ENCODE data around the gene SLC2A14.
"Not testable (repeated sequence)": the region's sequence is repeated elsewhere in the genome, so short reads cannot be mapped to it uniquely, and the experiment has no call there.

SLC2A14 gene

DNA sequence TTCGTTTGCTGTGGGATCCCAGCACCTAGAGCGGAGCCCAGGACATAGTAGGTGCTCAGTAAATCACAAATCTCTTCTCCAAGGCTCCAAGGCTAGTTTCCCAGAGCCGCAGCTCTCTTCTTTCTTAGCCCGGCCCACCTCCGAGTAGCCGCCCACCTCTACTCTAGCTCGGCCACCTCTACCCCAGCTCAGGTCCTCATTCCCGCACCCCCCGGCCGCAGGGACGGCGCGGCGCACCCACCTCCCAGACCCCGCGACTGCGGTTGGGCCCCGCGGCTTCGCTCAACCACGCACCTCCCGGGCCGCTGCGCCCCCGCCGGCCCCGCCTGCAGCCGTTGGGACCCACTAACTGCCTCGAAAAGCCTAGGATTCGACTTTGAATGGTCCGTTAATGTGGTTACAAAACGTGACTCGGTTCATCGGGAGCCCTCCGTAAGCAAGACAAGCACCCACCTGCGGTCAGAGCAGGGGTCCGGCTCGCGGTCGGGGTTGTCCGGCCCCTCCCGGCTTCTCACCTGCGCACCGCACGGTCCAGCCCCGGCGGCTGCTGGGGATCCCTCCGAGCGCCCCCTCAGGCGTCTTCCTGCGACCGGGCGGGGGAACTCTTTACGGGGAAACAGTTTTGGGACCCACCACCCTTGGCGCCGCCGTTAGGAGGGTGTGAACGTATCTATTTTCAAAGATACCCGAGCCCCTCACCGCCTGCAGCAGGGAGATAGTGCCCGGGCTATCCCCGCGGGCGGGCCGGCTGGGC, at the start of gene SLC2A14:
Gene SLC2A14 (minus strand): TSS at position 350 of the 754 bp plus-strand sequence. CDS start 3,035 bp downstream, outside the sequence.
- peak; percentile 58 for DNase-seq (ENCODE audit: low read depth)

- not testable (repeated sequence) for DNase-seq (ENCODE audit: low read depth)
Measured at GRCh38 chr12:7921181-7921580, 48.5 kb upstream of the SLC2A14 start.

- not testable (repeated sequence) for DNase-seq (ENCODE audit: low read depth)
Measured at GRCh38 chr12:7918268-7918590, 45.5 kb upstream of the SLC2A14 start.

GRCh38 chr12:7917392-7918267, 44.9 kb upstream of the SLC2A14 start:
- DNase-seq (ENCODE audit: low read depth): no peak

- no peak for DNase-seq (ENCODE audit: low read depth)
Measured at GRCh38 chr12:7916936-7917335, 44.2 kb upstream of the SLC2A14 start.

- DNase-seq (ENCODE audit: low read depth): no peak
Measured at GRCh38 chr12:7915661-7916403, 43.1 kb upstream of the SLC2A14 start.

GRCh38 chr12:7910106-7910505, 37.4 kb upstream of the SLC2A14 start:
- not testable (repeated sequence) for DNase-seq (ENCODE audit: low read depth)

DNA sequence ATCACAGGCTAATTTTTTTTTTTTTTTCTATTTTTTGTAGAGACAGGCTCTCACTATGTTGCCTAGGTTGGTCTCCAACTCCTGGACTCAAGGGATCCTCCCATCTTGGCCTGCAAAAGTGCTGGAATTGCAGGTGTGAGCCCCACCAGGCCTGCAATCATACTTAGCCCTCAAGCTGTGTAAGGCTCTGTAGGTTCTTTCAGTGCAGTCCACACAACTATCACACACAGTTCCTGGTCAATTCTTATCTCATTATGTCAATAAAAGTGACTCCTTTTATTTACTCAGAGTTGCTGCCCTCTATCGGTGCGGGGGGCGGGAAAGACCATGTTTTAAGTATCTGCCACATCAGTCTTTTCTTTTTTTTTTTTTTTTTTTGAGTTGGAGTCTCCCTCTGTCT, 34.3 kb upstream of the SLC2A14 start:
- peak; percentile 37 for DNase-seq (ENCODE audit: low read depth)

DNA sequence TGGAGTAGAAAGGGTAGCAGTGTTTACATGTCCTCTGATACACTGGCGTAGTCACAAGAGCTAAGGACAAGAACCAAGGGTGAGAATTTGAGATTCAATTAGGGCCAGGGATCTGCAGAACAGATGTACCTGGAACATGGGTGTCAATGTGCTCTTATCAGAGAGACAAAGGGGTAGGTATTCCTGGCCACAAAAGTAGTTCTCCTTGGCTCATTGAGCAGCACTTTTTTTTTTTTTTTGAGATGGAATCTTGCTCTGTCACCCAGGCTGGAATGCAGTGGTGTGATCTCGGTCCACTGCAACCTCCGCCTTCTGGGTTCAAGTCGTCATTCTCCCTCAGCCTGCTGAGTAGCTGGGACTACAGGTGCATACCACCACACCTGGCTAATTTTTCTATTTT, 33.6 kb upstream of the SLC2A14 start:
- DNase-seq (ENCODE audit: low read depth): not testable (repeated sequence)

DNA sequence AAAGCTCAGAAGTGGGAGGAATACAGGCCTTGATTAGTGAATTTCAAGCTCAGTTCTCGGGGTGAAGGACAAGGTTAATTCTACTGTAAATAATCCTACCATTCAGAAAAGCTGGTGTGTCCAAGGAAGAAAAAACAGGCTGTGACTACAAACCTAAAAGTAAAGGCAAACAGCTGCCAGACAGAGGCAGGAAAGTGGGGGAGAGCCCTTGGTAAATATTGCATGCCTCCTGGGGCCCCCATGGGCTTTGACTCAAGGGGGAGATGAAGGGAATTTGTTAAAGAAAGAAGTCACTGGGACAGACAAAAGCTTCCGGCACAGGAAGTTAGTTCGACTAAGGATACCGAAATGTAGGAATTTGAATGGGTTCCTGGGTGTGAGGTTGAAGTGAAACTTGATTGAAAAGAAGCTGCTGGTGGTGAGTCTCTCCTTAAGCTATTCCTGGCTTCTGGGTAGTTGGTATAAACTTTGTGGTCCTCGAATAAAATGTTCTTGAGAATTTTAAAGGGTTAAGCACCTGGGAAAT, 32.9 kb upstream of the SLC2A14 start:
- DNase-seq (ENCODE audit: low read depth): not testable (repeated sequence)

- no peak for DNase-seq (ENCODE audit: low read depth)
Measured at GRCh38 chr12:7905071-7905470, 32.4 kb upstream of the SLC2A14 start.

DNA sequence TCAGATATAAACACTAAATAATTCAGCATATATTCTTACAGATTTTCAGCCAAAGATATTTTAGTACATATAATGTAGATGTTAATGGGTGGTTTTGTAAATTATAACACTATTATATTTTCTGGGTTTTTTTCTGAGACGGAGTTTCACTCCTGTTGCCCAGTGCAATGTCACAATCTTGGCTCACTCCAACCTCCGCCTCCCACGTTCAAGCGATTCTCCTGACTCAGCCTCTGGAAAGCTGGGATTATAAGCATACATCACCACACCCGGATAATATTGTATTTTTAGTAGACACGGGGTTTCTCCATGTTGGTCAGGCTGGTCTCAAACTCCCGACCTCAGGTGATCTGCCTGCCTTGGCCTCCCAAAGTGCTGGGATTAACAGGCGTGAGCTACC, 29.7 kb upstream of the SLC2A14 start:
- not testable (repeated sequence) for DNase-seq (ENCODE audit: low read depth)

GRCh38 chr12:7899755-7900154, 27.0 kb upstream of the SLC2A14 start:
- no peak for DNase-seq (ENCODE audit: low read depth)

DNA sequence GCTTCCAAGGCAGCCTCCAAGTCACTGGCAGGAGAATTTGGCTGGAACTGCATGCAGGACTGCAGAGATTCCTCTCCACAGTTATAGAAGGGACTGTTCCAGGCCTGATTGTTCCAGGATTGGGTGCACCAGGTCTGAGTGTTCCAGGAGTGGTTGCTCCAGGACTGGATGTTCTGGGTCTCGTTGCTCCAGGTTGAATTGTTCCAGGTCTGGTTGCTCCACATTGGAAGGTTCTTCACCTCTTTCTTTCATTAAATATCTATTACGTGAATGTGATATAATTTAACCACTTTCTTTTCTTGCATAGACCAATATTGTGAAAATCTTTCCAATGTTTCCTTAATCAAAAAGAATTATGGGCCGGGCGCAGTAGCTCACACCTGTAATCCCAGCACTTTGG, 24.0 kb upstream of the SLC2A14 start:
- not testable (repeated sequence) for DNase-seq (ENCODE audit: low read depth)

DNA sequence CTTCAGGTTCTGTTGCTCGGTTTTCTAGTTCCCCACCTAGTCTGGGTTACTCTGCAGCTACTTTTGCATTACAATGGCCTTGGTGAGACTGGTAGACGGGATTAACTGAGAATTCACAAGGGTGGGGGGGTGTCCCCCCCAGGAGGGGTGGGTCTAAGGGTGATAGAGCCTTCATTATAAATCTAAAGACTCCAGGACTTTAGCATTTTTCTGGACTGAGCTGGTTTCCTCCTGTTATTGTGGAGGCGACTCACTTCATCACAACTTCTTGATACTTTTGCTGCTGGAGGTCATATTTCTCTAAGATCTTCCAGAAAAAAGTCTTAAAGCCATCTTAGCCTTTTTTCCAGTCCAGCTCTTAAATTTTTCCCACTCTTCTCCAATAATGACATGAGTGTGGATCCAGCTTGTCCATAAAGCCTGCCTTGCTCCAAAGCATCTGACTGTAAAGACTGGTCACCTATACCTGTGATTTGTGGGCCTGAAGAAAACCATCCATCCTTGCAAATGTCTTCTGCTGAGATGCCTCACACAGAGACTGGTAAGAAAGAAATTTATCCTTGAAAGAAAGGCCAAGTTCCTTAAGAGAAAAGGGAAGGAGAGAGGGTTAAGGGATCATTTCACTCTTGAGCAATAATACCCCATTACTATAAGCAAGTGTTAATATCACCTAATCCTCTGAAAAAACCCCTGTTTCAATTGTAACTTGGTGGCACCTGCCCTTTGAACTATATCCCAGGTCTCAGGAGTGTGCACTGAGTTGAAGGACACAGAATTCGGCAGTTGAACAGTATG, 19.7 kb upstream of the SLC2A14 start:
- DNase-seq (ENCODE audit: low read depth): no peak

DNA sequence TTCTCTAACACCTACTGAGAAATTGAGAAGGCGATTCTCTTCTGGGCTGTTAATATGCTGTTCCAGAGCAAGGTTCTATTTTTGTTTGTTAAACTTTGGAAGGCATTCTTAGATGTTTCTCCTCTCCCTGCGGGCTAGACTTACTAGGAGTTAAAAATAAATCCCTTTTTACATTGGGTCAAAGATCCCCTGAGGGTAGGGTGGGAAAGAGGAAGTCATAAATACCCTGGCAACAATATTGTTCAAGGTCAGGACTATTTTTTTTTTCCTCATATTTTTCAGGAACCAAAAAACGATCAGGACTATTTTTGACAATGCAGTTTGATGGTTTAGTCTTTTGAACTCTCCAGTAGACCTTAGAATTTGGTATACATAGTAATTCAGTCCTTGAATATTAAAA, 12.0 kb upstream of the SLC2A14 start:
- DNase-seq (ENCODE audit: low read depth): no peak

GRCh38 chr12:7881736-7882120, 9.0 kb upstream of the SLC2A14 start:
- not testable (repeated sequence) for DNase-seq (ENCODE audit: low read depth)

DNA sequence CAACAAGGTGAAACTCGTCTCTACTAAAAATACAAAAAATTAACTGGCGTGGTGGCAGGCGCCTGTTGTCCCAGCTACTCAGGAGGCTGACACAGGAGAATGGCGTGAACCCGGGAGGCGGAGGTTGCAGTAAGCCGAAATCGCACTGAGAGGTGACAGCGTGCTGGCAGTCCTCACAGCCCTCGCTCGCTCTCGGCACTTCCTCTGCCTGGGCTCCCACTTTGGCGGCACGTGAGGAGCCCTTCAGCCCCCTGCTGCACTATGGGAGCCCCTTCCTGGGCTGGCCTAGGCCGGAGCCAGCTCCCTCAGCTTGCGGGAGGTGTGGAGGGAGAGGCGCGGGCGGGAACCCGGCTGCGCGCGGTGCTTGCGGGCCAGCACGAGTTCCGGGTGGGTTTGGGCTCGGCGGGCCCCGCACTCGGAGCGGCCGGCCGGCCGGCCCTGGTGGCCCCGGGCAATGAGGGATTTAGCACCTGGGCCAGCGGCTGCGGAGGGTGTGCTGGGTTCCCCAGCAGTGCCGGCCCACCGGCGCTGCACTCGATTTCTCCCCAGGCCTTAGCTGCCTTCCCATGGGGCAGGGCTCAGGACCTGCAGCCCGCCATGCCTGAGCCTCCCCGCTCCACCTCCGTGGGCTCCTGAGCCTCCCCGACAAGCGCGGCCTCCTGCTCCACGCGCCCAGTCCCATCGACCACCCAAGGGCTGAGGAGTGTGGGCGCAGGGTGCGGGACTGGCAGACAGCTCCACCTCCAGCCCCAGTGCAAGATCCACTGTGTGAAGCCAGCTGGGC, 8.4 kb upstream of the SLC2A14 start:
- DNase-seq (ENCODE audit: low read depth): not testable (repeated sequence)

GRCh38 chr12:7879246-7879645, 6.5 kb upstream of the SLC2A14 start:
- DNase-seq (ENCODE audit: low read depth): no peak

DNA sequence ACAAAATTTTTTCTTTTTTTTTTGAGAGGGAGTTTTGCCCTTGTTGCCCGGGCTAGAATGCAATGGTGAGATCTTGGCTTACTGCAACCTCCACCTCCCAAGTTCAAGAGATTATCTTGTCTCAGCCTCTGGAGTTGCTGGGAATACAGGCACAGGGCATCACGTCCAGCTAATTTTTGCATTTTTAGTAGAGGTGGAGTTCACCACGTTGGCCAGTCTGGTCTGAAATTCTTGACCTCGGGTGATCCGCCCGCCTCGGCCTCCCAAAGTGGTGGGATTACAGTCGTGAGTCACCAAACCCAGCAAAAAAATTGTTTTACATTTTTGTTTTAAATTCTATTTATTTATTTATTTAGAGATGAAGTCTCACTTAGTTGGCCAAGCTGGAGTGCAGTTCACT, 4.7 kb upstream of the SLC2A14 start:
- DNase-seq (ENCODE audit: low read depth): no peak

- no peak for DNase-seq (ENCODE audit: low read depth)
Measured at GRCh38 chr12:7870335-7870734, 2.4 kb downstream of the SLC2A14 start.
